Sigmoid colon (tissue), 7 donors: Measurements from ENCODE around the gene TTLL8. TPM values are rescaled to one million over a fixed set of nuclear protein-coding genes. Genes with fewer than 3 reads are reported as not detected.

Experiments used
- DNase-seq: peaks from one replicate; pipeline ENCODE4 v3.0.0-alpha.2; 2019
- H3K27ac ChIP-seq, 4 donors: fragments of 200-600 bp; sonication (generic); one replicate each; pipeline ENCODE4 v1.5.1; 2016 to 2019; ENCODE audit warnings: mild to moderate bottlenecking in 1 of 4
- H3K27me3 ChIP-seq, 3 donors: fragments of 200-600 bp; sonication (generic); one replicate each; pipeline ENCODE4 v1.5.1; 2019; ENCODE audit warnings: mild to moderate bottlenecking in 1 of 3
- H3K36me3 ChIP-seq, 4 donors: fragments of 200-600 bp; sonication (generic); one replicate each; pipeline ENCODE4 v1.5.1; 2016 to 2019
- H3K4me1 ChIP-seq, 4 donors: fragments of 200-600 bp; sonication (generic); one replicate each; pipeline ENCODE4 v1.5.1; 2017 to 2019
- H3K4me3 ChIP-seq, 4 donors: fragments of 200-600 bp; sonication (generic); one replicate each; pipeline ENCODE4 v1.5.1; 2017 to 2019; ENCODE audit warnings: mild to moderate bottlenecking in 2 of 4, moderate library complexity in 1 of 4
- H3K9me3 ChIP-seq, 4 donors: fragments of 200-600 bp in 3 of 4; sonication (generic) in 3 of 4; one replicate each; pipeline versions ENCODE4 v1.5.1 to v1.6.1; 2013 to 2019
- CTCF ChIP-seq, 4 experiments: fragments of 450-650 bp in 3 of 4; fragments of 200-600 bp in 1 of 4; IDR thresholded peaks; one replicate each; pipeline ENCODE4 v1.5.1; 2016 to 2019; ENCODE audit warnings: antibody characterized with exemption in 4 of 4, mild to moderate bottlenecking in 3 of 4, moderate library complexity in 2 of 4
- EP300 ChIP-seq, 4 donors: sonication (generic); formaldehyde crosslinking; IDR thresholded peaks; one replicate each; pipeline ENCODE4 v1.6.1; 2017; ENCODE audit warnings: antibody characterized with exemption in 4 of 4
- POLR2A ChIP-seq, 2 donors: fragments of 450-650 bp; IDR thresholded peaks; one replicate each; pipeline ENCODE4 v1.6.1; 2016; ENCODE audit warnings: antibody characterized with exemption in 2 of 2, mild to moderate bottlenecking in 2 of 2, moderate library complexity in 2 of 2
- POLR2AphosphoS5 ChIP-seq, 4 donors: sonication (generic); formaldehyde crosslinking; IDR thresholded peaks; one replicate each; pipeline ENCODE4 v1.6.1; 2017; ENCODE audit warnings: antibody characterized with exemption in 4 of 4
- WGBS, 2 donors: extraction: QIAGEN DNeasy Blood & Tissue Kit; methylation state at CpG; one replicate each; pipeline ENCODE4 v1.1.7; 2013; 5-methylcytosine and 5-hydroxymethylcytosine counted together
- intact Hi-C: fragments of 100-400 bp; cut with DNase I; formaldehyde crosslinking; loops from one replicate; pipeline ENCODE4 v1.15.1; 2023
- polyA plus RNA-seq, 3 donors: library from polyadenylated mRNA; stranded (reverse); fragments of 200-250 nt; gene quantifications; one replicate each; pipeline ENCODE4 v1.2.3, GENCODE V29; 2013
- total RNA-seq, 4 donors: library from RNA; depleted of rRNA; stranded (reverse); fragments of >200 nt; gene quantifications; one replicate each; pipeline ENCODE4 v1.1.0, GENCODE V29; 2016
- donor health status: healthy with polysubstance abuse.
- donor health status: Bipolar disorder and iron deficiency.
- donor health status: healthy.

TTLL8 gene
- total and polyA plus RNA-seq, 7 donors: not detected

- Histone ChIP-seq H3K4me1 (no peaks in the 10 kb centered on the region), H3K4me3 (no peak overlapping the region), H3K27ac (no peak overlapping the region), H3K9me3 (no peaks in the 10 kb centered on the region), H3K36me3 (no peaks in the 10 kb centered on the region), H3K27me3 (peaks cover 0 to 5% (median 0%) of the 10 kb centered on the region in 3 donors)
- 54 to 65% methylated on average over 10 of the region's 10 CpGs for WGBS, 2 donors
- no peak for TF ChIP-seq CTCF (IDR thresholded peaks at IDR 0.05)
- TF ChIP-seq POLR2AphosphoS5 (IDR thresholded peaks at IDR 0.05): no peak
- no peak for TF ChIP-seq EP300 (IDR thresholded peaks at IDR 0.05)
- no peak for TF ChIP-seq POLR2A (IDR thresholded peaks at IDR 0.05)
- intact Hi-C loops: no loop called here
- DNase-seq: no peak
These were observed 43.9 kb upstream of the TTLL8 start for GRCh38 chr22:50101870-50102565.

GRCh38 chr22:50098052-50098451, 40.0 kb upstream of the TTLL8 start:
- WGBS, 2 donors: 90 to 94% methylated on average over 3 of the region's 3 CpGs
- Histone ChIP-seq H3K4me3 (no peak overlapping the region), H3K9me3 (no peaks in the 10 kb centered on the region), H3K4me1 (no peaks in the 10 kb centered on the region), H3K27ac (no peak overlapping the region), H3K27me3 (peaks cover 0 to 31% (median 0%) of the 10 kb centered on the region in 3 donors), H3K36me3 (no peaks in the 10 kb centered on the region)
- intact Hi-C loops: no loop called here
- no peak for TF ChIP-seq POLR2AphosphoS5 (IDR thresholded peaks at IDR 0.05)
- no peak for TF ChIP-seq POLR2A (IDR thresholded peaks at IDR 0.05)
- TF ChIP-seq CTCF (IDR thresholded peaks at IDR 0.05): no peak
- no peak for TF ChIP-seq EP300 (IDR thresholded peaks at IDR 0.05)
- no peak for DNase-seq

DNA sequence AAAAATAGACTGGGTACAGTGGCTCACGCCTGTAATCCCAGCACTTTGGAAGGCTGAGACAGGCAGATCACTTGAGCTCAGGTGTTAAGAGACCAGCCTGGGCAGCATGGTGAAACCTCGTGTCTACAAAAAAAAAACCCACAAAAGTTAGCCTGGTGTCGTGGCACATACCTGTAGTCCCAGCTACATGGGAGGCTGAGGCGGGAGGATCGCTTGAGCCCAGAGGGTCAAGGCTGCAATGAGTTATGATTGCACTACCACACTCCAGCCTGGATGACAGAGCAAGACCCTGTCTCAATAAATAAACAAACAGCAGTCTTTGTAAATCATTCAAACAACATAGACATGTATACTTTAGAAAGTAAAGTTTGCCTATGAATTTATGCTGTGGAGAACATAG, 34.2 kb upstream of the TTLL8 start:
- Histone ChIP-seq H3K9me3 (peaks cover 0 to 4% (median 0%) of the 10 kb centered on the region in 4 donors), H3K27me3 (peaks cover 7 to 63% (median 10%) of the 10 kb centered on the region in 3 donors), H3K27ac (no peak overlapping the region), H3K4me1 (no peaks in the 10 kb centered on the region), H3K36me3 (no peaks in the 10 kb centered on the region), H3K4me3 (no peak overlapping the region)
- no peak for DNase-seq
- intact Hi-C loops: no loop called here
- WGBS, 2 donors: 55 to 78% methylated on average over 5 of the region's 5 CpGs
- TF ChIP-seq POLR2A (IDR thresholded peaks at IDR 0.05) (no peak), POLR2AphosphoS5 (IDR thresholded peaks at IDR 0.05) (no peak), EP300 (IDR thresholded peaks at IDR 0.05) (no peak), CTCF (IDR thresholded peaks at IDR 0.05) (no peak)

- Histone ChIP-seq H3K4me3 (no peak overlapping the region), H3K36me3 (no peaks in the 10 kb centered on the region), H3K9me3 (peaks cover 0 to 4% (median 0%) of the 10 kb centered on the region in 4 donors), H3K27ac (no peak overlapping the region), H3K4me1 (no peaks in the 10 kb centered on the region), H3K27me3 (peaks cover 7 to 61% (median 13%) of the 10 kb centered on the region in 3 donors)
- intact Hi-C loops: no loop called here
- no peak for TF ChIP-seq EP300 (IDR thresholded peaks at IDR 0.05)
- TF ChIP-seq POLR2A (IDR thresholded peaks at IDR 0.05): no peak
- no peak for TF ChIP-seq POLR2AphosphoS5 (IDR thresholded peaks at IDR 0.05)
- no peak for TF ChIP-seq CTCF (IDR thresholded peaks at IDR 0.05)
- 78 to 84% methylated on average over 29 of the region's 29 CpGs for WGBS, 2 donors
- no peak for DNase-seq
These were observed 33.1 kb upstream of the TTLL8 start for GRCh38 chr22:50091092-50091768.
